Epithelial cell of proximal tubule (primary cell): Measurements from ENCODE around the gene PRLR. TPM values are rescaled to one million over a fixed set of nuclear protein-coding genes. Genes with fewer than 3 reads are reported as not detected.
A peak's percentile ranks its signal among the peaks of the same experiment; 100 is the strongest.

ENCODE experiments used
- DNase-seq: peaks from one replicate; pipeline ENCODE4 v3.0.0-alpha.2; 2011; ENCODE audit warnings: low read depth
- H3K4me3 ChIP-seq: 2 replicates; pipeline ENCODE4 v1.5.1; 2011; ENCODE audit warnings: low read depth, mild to moderate bottlenecking, low read length
- total RNA-seq: library from RNA; depleted of rRNA; stranded (reverse); fragments of >200 nt; gene quantifications from 2 replicates; pipeline ENCODE4 v1.2.3, GENCODE V29; 2015
- TF ChIP-seq, protein P1 (sequence below): conservative IDR thresholded peaks from 2 replicates; pipeline ENCODE4 v1.5.1; 2012; ENCODE audit warnings: low read depth, mild to moderate bottlenecking, low read length

PRLR gene
- total RNA-seq, 1 donor from 2014 or later = 0.35 TPM

DNA sequence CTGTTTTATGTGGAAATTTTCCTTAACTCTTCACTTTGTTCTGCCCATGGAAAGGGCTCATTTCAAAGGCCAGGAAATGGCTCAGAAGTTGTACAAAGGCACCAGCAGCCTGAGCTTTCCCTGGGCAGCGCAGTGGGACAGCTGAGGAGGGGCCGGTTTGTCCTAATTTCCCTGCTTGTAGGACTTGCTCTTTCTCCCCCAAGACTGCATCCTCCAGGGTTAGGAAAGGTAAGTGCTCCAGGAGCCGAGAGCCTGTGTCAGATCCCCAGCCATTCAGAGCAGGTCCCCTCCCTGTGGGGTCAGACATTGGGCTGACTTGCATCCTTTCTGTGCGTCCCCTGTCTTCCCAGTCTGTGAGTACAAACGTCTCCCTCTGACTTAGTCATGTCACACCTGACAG, 226.1 kb downstream of the PRLR start:
- no peak overlapping the region for H3K4me3 ChIP-seq
- no peak for DNase-seq
- TF ChIP-seq, protein P1, sequence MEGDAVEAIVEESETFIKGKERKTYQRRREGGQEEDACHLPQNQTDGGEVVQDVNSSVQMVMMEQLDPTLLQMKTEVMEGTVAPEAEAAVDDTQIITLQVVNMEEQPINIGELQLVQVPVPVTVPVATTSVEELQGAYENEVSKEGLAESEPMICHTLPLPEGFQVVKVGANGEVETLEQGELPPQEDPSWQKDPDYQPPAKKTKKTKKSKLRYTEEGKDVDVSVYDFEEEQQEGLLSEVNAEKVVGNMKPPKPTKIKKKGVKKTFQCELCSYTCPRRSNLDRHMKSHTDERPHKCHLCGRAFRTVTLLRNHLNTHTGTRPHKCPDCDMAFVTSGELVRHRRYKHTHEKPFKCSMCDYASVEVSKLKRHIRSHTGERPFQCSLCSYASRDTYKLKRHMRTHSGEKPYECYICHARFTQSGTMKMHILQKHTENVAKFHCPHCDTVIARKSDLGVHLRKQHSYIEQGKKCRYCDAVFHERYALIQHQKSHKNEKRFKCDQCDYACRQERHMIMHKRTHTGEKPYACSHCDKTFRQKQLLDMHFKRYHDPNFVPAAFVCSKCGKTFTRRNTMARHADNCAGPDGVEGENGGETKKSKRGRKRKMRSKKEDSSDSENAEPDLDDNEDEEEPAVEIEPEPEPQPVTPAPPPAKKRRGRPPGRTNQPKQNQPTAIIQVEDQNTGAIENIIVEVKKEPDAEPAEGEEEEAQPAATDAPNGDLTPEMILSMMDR = no peak

DNA sequence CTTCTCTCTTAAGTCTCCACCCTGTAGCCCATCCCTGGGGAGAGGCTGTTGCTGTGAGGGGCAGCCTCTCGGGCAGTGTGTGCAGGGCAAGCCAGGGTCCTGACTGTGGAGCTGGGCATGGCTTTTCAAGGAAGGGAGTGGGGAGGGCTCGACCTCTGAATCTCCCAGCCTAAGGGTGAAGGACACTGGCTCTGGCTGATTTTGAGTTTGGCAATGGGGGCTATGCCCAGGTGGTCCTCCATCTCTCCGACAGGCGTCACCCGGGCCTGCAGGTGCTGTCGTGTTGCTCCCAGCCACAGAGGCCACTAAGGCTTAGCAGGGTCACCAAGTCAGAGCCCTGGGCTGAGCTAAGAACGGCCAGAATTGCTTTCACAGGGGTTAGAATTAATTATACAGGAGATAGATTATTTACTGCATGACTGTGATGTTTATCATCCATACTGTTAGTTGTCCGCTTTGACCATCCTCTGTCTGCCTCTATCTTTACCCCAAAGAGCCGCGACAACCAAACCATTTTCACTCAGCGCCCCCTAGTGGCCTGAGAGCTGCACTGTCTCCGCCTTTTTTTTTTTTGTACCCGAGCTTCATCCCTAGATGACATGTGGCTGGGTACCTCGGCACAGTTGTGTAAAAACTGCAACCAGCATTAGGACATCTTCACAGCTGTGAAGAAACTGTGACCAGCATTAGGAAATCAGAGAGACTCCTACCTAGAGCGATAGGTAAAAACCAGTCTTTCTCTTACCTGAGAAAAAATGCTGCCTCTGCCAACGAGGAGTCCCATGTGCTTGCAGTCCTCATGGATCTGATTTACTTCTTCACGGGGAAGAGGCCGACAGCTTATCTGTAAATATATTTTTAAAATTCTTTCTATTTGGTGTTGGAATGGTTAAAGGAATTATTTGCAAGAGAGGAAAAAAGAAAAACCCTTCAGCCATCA, 227.0 kb downstream of the PRLR start:
- DNase-seq = no peak
- TF ChIP-seq, protein P1 = peak; percentile 93
- H3K4me3 ChIP-seq = no peak overlapping the region

DNA sequence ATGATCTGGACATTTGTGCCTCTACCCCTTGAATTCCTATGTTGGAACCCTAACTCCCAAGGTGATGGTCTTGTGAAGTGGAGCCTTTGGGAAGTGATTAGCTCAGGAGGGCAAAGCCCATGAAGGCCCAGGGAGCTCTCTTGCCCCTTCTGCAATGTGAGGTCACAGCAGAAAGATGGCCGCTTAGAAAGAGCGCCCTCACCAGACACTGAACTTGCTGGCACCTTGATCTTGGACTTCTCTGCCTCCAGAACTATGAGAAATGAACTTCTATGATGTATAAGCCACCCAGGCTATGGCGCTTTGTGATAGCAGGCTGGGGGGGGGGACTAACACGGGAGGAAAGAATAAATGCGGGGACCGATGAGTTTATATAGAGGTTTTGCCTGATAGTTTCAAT, 227.8 kb downstream of the PRLR start:
- H3K4me3 ChIP-seq = no peak overlapping the region
- no peak for DNase-seq
- TF ChIP-seq, protein P1 = no peak

DNA sequence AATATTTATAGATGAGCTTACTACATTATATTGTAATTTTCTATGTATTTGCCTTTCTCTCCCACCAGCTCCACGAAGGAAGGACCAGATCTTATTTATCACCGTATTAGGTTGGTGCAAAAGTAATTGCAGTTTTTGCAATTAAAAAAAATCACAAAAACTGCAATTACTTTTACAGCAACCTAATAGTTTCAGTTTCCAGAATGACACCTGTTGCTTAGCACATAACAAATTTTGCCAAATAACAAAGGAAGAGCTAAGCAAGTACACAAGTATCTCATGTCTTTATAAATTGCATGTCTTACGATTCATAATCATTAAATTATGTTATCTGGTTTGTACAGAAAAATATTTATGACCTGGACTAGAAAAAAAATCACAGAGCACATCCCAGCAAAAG, 228.4 kb downstream of the PRLR start:
- no peak overlapping the region for H3K4me3 ChIP-seq
- TF ChIP-seq, protein P1 = no peak
- no peak for DNase-seq

Other genes with a start within 250 kb of the PRLR start
- gene AGXT2, start 182.5 kb downstream of the PRLR start, total RNA-seq = not detected in 2 replicates